ENCODE results near the gene METAP1D.

Gene METAP1D

DNA sequence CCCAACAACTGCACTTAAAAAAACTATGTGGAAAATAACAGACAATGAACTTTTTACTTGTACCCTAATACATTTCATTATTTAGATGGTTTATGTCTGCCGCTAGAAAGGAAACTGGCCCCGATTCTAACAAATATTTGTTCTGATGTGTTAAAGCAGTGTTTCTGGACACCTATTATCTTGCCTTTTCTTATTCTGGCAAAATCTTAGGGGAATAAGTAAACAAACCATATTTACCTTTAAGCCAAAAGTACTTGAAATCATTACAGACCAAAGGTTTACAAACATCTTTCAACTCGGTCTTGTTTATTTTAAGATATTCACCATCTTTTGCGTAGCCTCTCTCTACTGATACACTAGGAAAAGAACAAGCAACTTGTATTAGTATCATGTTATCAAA lies 73.8 kb downstream of the METAP1D start:
- TF ChIP-seq REST (IDR thresholded peaks at IDR 0.05; ENCODE audit: insufficient read depth in 1 of 2, low read depth in 2 of 2, low read length in 2 of 2) (no peak), POLR2AphosphoS5 (IDR thresholded peaks at IDR 0.05; ENCODE audit: low read depth, low read length) (no peak), TAF1 (IDR thresholded peaks at IDR 0.05; ENCODE audit: borderline replicate concordance, insufficient read depth, low read length) (no peak), SIN3A (IDR thresholded peaks at IDR 0.05; ENCODE audit: borderline replicate concordance, insufficient read depth, low read length) (no peak), FOXP2 (optimal IDR thresholded peaks at IDR 0.05; ENCODE audit: borderline replicate concordance, extremely low read depth, extremely low read length, insufficient read depth) (no peak)

DNA sequence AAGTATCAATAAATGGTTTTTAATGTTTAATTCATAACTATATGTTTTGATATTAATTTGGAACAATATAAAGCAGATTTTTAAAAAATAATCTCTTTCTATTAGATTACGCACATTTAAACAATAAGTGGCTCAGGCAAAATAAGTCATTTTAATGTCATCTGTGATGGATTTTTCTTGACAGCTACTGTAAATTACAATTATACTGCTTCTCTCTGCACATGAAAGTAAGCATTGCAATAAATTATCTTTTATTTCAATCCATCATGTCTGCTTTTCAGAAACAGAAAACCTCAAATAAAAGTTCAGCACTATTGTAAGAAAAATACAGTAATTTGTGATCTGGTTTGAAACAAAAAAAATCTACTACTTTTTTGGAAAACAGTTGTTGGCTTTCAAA lies 74.5 kb downstream of the METAP1D start:
- TF ChIP-seq REST (IDR thresholded peaks at IDR 0.05; ENCODE audit: insufficient read depth in 1 of 2, low read depth in 2 of 2, low read length in 2 of 2) (no peak), TAF1 (IDR thresholded peaks at IDR 0.05; ENCODE audit: borderline replicate concordance, insufficient read depth, low read length) (no peak), SIN3A (IDR thresholded peaks at IDR 0.05; ENCODE audit: borderline replicate concordance, insufficient read depth, low read length) (no peak), POLR2AphosphoS5 (IDR thresholded peaks at IDR 0.05; ENCODE audit: low read depth, low read length) (no peak), FOXP2 (optimal IDR thresholded peaks at IDR 0.05; ENCODE audit: borderline replicate concordance, extremely low read depth, extremely low read length, insufficient read depth) (no peak)

DNA sequence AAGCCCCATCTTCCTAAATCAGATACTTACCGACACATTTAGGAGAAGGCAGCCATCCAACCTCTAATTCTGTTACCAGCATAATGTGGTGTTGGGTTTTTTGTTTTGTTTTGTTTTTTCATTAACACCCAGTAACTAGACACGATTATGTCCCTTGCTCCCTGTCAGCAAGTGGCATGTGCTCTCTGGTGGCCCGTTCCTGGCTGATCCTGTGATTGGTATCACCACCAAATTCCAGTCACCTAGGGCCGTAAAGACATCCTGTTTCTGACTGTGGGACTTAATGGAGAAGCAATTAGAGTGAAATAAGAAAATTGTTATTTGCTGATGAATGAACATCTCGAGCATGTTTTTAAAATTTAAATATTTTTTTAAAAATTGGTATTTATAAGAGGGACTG lies 79.7 kb downstream of the METAP1D start:
- TF ChIP-seq FOXP2 (optimal IDR thresholded peaks at IDR 0.05; ENCODE audit: borderline replicate concordance, extremely low read depth, extremely low read length, insufficient read depth) (no peak), POLR2AphosphoS5 (IDR thresholded peaks at IDR 0.05; ENCODE audit: low read depth, low read length) (no peak), REST (IDR thresholded peaks at IDR 0.05; ENCODE audit: insufficient read depth in 1 of 2, low read depth in 2 of 2, low read length in 2 of 2) (no peak), SIN3A (IDR thresholded peaks at IDR 0.05; ENCODE audit: borderline replicate concordance, insufficient read depth, low read length) (no peak), TAF1 (IDR thresholded peaks at IDR 0.05; ENCODE audit: borderline replicate concordance, insufficient read depth, low read length) (no peak)

- TF ChIP-seq SIN3A (IDR thresholded peaks at IDR 0.05; ENCODE audit: borderline replicate concordance, insufficient read depth, low read length) (no peak), REST (IDR thresholded peaks at IDR 0.05; ENCODE audit: insufficient read depth in 1 of 2, low read depth in 2 of 2, low read length in 2 of 2) (no peak), TAF1 (IDR thresholded peaks at IDR 0.05; ENCODE audit: borderline replicate concordance, insufficient read depth, low read length) (no peak), FOXP2 (optimal IDR thresholded peaks at IDR 0.05; ENCODE audit: borderline replicate concordance, extremely low read depth, extremely low read length, insufficient read depth) (no peak), POLR2AphosphoS5 (IDR thresholded peaks at IDR 0.05; ENCODE audit: low read depth, low read length) (no peak)
Measured at GRCh38 chr2:172079838-172080640, 80.3 kb downstream of the METAP1D start.
